Liver (tissue), 9 donors: Measurements from ENCODE around the gene B3GNT5. TPM values are rescaled to one million over a fixed set of nuclear protein-coding genes. Genes with fewer than 3 reads are reported as not detected.

ENCODE experiments used
- DNase-seq: peaks from one replicate; pipeline ENCODE4 v3.0.0-alpha.2; 2017; ENCODE audit warnings: low spot score
- H3K27ac ChIP-seq, 2 donors: one replicate each; pipeline ENCODE4 v1.7.0; 2013; ENCODE audit warnings: inconsistent platforms in 2 of 2, low read length in 2 of 2, control low read depth in 1 of 2, low read depth in 1 of 2, mild to moderate bottlenecking in 1 of 2
- H3K27me3 ChIP-seq, 4 donors: one replicate each; pipeline versions ENCODE4 v1.6.1 to v1.7.0; 2013; ENCODE audit warnings: low read length in 3 of 4, inconsistent platforms in 1 of 4, mild to moderate bottlenecking in 1 of 4, moderate library complexity in 1 of 4; ENCODE audit not compliant: control insufficient read depth in 4 of 4, insufficient read depth in 4 of 4
- H3K36me3 ChIP-seq, 4 donors: one replicate each; pipeline versions ENCODE4 v1.6.1 to v1.7.0; 2013; ENCODE audit warnings: low read length in 3 of 4, mild to moderate bottlenecking in 3 of 4, low read depth in 1 of 4, moderate library complexity in 1 of 4; ENCODE audit not compliant: control insufficient read depth in 4 of 4, insufficient read depth in 3 of 4
- H3K4me1 ChIP-seq, 4 donors: one replicate each; pipeline versions ENCODE4 v1.6.1 to v1.7.0; 2013; ENCODE audit warnings: low read length in 3 of 4, mild to moderate bottlenecking in 3 of 4, moderate library complexity in 1 of 4; ENCODE audit not compliant: control insufficient read depth in 4 of 4, insufficient read depth in 4 of 4
- H3K4me3 ChIP-seq, 3 donors: one replicate each; pipeline versions ENCODE4 v1.6.1 to v1.7.0; 2013; ENCODE audit warnings: low read length in 3 of 3, control low read depth in 1 of 3, low read depth in 1 of 3, mild to moderate bottlenecking in 1 of 3
- H3K9ac ChIP-seq, 2 donors: one replicate each; pipeline ENCODE4 v1.7.0; 2013; ENCODE audit warnings: low read length in 2 of 2, mild to moderate bottlenecking in 2 of 2, moderate library complexity in 2 of 2, control low read depth in 1 of 2, low read depth in 1 of 2
- H3K9me3 ChIP-seq, 4 donors: one replicate each; pipeline versions ENCODE4 v1.6.1 to v1.7.0; 2013; ENCODE audit warnings: low read length in 3 of 4; ENCODE audit not compliant: control insufficient read depth in 4 of 4
- EGR1 ChIP-seq, 2 donors: IDR thresholded peaks; 2 replicates each; pipeline ENCODE4 v1.6.1; 2016 to 2018; ENCODE audit warnings: antibody characterized with exemption in 2 of 2, low read depth in 2 of 2
- FOXA1 ChIP-seq: IDR thresholded peaks from 2 replicates; pipeline ENCODE4 v1.6.1; 2016; ENCODE audit warnings: antibody characterized with exemption
- FOXA2 ChIP-seq: IDR thresholded peaks from 2 replicates; pipeline ENCODE4 v1.6.1; 2016; ENCODE audit warnings: antibody characterized with exemption
- GABPA ChIP-seq, 2 donors: IDR thresholded peaks in 1 of 2; conservative IDR thresholded peaks in 1 of 2; 2 replicates each; pipeline ENCODE4 v1.6.1; 2016; ENCODE audit warnings: antibody characterized with exemption in 2 of 2, mild to moderate bottlenecking in 1 of 2, moderate library complexity in 1 of 2
- HNF4A ChIP-seq, 2 donors: conservative IDR thresholded peaks; 2 replicates each; pipeline ENCODE4 v1.6.1; 2016; ENCODE audit warnings: antibody characterized with exemption in 2 of 2, mild to moderate bottlenecking in 2 of 2
- HNF4G ChIP-seq: IDR thresholded peaks from 2 replicates; pipeline ENCODE4 v1.6.1; 2016; ENCODE audit warnings: antibody characterized with exemption
- JUND ChIP-seq, 2 donors: IDR thresholded peaks; 2 replicates each; pipeline ENCODE4 v1.6.1; 2016; ENCODE audit warnings: antibody characterized with exemption in 2 of 2
- NR2F2 ChIP-seq: IDR thresholded peaks from 2 replicates; pipeline ENCODE4 v1.6.1; 2016; ENCODE audit warnings: antibody characterized with exemption
- RAD21 ChIP-seq, 2 donors: IDR thresholded peaks; 2 replicates each; pipeline ENCODE4 v1.6.1; 2016; ENCODE audit warnings: antibody characterized with exemption in 2 of 2, mild to moderate bottlenecking in 2 of 2
- RXRA ChIP-seq, 2 donors: IDR thresholded peaks; 2 replicates each; pipeline ENCODE4 v1.6.1; 2017 to 2018; ENCODE audit warnings: antibody characterized with exemption in 2 of 2, mild to moderate bottlenecking in 1 of 2
- SP1 ChIP-seq: IDR thresholded peaks from 2 replicates; pipeline ENCODE4 v1.6.1; 2018; ENCODE audit warnings: antibody characterized with exemption, mild to moderate bottlenecking
- YY1 ChIP-seq: IDR thresholded peaks from 2 replicates; pipeline ENCODE4 v1.6.1; 2016; ENCODE audit warnings: antibody characterized with exemption, mild to moderate bottlenecking
- WGBS: extraction: QIAGEN DNeasy Blood & Tissue Kit; methylation state at CpG from one replicate; pipeline ENCODE4 v1.1.7; 2013; 5-methylcytosine and 5-hydroxymethylcytosine counted together
- polyA plus RNA-seq, 2 donors: library from polyadenylated mRNA; stranded (reverse) in 1 of 2; unstranded in 1 of 2; fragments of 200-250 nt in 1 of 2; fragments of >200 nt in 1 of 2; fragmentation: Nextera tagmentation in 1 of 2; extraction: Ambion mirVana in 1 of 2; gene quantifications; one replicate each; pipeline versions ENCODE4 v1.2.1 to v1.2.3, GENCODE V29; 2013 to 2015
- total RNA-seq, 2 donors: library from RNA; depleted of rRNA; stranded (reverse); fragments of >200 nt; gene quantifications; one replicate each; pipeline ENCODE4 v1.2.3, GENCODE V29; 2014
- TF ChIP-seq, protein P1 (sequence below): IDR thresholded peaks from 2 replicates; pipeline ENCODE4 v1.6.1; 2016; ENCODE audit warnings: antibody characterized with exemption, mild to moderate bottlenecking
- TF ChIP-seq, protein P2 (sequence below): IDR thresholded peaks from 2 replicates; pipeline ENCODE4 v1.6.1; 2016; ENCODE audit warnings: antibody characterized with exemption
- TF ChIP-seq, protein P3 (sequence below): IDR thresholded peaks from 2 replicates; pipeline ENCODE4 v1.6.1; 2016; ENCODE audit warnings: antibody characterized with exemption
- TF ChIP-seq, protein P4 (sequence below): IDR thresholded peaks from 2 replicates; pipeline ENCODE4 v1.6.1; 2016; ENCODE audit warnings: antibody characterized with exemption
- donor health status: healthy.
- donor health status: healthy.
- donor health status: healthy.
- donor health status: healthy.
- donor health status: healthy.

Gene B3GNT5
- total and polyA plus RNA-seq, 4 donors: 0.22 to 1.8 (median 0.53) TPM

DNA sequence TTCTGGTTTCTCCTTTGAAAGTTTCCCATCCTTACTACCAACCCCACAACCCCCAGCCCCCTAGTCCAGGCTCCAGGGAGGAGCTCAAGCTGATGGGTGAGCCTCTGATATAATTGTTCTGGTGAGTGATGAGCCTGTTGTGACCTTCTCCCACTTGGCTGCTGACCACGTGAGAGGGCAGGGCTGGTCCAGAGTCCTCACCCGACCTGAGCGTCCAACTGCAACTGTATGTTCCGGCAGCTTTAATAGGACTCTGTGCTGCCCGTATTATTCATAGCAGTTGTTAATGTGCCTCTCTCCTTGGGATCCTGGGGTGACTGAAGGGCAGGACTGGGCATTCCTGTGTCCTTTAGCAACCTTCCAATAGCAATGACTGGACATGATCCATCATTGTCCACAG is 56.2 kb downstream of the B3GNT5 start:
- no peak overlapping the region for H3K9ac ChIP-seq

DNA sequence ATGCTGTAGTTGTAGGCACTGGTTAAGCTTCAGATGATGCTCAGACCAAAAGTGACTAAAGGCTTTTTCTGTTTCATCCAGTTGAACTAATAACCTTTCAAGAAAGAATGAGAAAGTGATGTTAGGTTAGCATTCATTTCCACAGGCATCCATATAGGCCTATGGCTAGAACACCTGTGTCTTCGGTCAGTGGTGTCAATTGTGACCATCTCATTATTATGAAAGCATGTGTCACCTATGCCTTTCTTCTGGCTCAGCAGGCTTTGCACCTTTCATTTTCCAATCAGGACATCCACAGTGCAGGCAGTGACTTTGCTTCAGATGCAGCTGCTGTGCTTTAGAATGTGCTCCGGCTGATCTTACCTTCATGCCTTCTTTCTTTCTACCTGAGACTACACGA is 57.9 kb downstream of the B3GNT5 start:
- WGBS: 96% methylated on average over 3 of the region's 3 CpGs
- no peak for DNase-seq
- Histone ChIP-seq H3K27me3 (no peaks in the 10 kb centered on the region), H3K4me1 (peaks cover 2 to 10% (median 6%) of the 10 kb centered on the region in 4 donors), H3K36me3 (no peaks in the 10 kb centered on the region), H3K9ac (no peak overlapping the region), H3K9me3 (no peaks in the 10 kb centered on the region), H3K4me3 (no peak overlapping the region), H3K27ac (no peak overlapping the region)
- TF ChIP-seq, protein P1, sequence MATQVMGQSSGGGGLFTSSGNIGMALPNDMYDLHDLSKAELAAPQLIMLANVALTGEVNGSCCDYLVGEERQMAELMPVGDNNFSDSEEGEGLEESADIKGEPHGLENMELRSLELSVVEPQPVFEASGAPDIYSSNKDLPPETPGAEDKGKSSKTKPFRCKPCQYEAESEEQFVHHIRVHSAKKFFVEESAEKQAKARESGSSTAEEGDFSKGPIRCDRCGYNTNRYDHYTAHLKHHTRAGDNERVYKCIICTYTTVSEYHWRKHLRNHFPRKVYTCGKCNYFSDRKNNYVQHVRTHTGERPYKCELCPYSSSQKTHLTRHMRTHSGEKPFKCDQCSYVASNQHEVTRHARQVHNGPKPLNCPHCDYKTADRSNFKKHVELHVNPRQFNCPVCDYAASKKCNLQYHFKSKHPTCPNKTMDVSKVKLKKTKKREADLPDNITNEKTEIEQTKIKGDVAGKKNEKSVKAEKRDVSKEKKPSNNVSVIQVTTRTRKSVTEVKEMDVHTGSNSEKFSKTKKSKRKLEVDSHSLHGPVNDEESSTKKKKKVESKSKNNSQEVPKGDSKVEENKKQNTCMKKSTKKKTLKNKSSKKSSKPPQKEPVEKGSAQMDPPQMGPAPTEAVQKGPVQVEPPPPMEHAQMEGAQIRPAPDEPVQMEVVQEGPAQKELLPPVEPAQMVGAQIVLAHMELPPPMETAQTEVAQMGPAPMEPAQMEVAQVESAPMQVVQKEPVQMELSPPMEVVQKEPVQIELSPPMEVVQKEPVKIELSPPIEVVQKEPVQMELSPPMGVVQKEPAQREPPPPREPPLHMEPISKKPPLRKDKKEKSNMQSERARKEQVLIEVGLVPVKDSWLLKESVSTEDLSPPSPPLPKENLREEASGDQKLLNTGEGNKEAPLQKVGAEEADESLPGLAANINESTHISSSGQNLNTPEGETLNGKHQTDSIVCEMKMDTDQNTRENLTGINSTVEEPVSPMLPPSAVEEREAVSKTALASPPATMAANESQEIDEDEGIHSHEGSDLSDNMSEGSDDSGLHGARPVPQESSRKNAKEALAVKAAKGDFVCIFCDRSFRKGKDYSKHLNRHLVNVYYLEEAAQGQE: no peak
- TF ChIP-seq RAD21 (IDR thresholded peaks at IDR 0.05) (no peak), HNF4A (conservative IDR thresholded peaks at IDR 0.05) (no peak), GABPA (IDR thresholded peaks at IDR 0.05 in 1 of 2, conservative IDR thresholded peaks at IDR 0.05 in 1 of 2) (no peak), EGR1 (IDR thresholded peaks at IDR 0.05; ENCODE audit: low read depth in 2 of 2) (no peak), SP1 (no peak), YY1 (no peak), FOXA2 (no peak), RXRA (IDR thresholded peaks at IDR 0.05) (no peak)
- TF ChIP-seq, protein P2, sequence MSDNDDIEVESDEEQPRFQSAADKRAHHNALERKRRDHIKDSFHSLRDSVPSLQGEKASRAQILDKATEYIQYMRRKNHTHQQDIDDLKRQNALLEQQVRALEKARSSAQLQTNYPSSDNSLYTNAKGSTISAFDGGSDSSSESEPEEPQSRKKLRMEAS: no peak
- TF ChIP-seq, protein P3, sequence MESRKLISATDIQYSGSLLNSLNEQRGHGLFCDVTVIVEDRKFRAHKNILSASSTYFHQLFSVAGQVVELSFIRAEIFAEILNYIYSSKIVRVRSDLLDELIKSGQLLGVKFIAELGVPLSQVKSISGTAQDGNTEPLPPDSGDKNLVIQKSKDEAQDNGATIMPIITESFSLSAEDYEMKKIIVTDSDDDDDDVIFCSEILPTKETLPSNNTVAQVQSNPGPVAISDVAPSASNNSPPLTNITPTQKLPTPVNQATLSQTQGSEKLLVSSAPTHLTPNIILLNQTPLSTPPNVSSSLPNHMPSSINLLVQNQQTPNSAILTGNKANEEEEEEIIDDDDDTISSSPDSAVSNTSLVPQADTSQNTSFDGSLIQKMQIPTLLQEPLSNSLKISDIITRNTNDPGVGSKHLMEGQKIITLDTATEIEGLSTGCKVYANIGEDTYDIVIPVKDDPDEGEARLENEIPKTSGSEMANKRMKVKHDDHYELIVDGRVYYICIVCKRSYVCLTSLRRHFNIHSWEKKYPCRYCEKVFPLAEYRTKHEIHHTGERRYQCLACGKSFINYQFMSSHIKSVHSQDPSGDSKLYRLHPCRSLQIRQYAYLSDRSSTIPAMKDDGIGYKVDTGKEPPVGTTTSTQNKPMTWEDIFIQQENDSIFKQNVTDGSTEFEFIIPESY: no peak

More for the DNA sequence above, 56.2 kb downstream of the B3GNT5 start:
- 29% methylated on average over 5 of the region's 5 CpGs for WGBS
- Histone ChIP-seq H3K36me3 (no peaks in the 10 kb centered on the region), H3K9me3 (no peaks in the 10 kb centered on the region), H3K27me3 (no peaks in the 10 kb centered on the region), H3K4me1 (peaks cover 2 to 10% (median 6%) of the 10 kb centered on the region in 4 donors), H3K27ac (no peak overlapping the region), H3K4me3 (no peak overlapping the region)
- no peak for DNase-seq
- no peak for TF ChIP-seq HNF4G
- TF ChIP-seq NR2F2: no peak
- TF ChIP-seq GABPA (IDR thresholded peaks at IDR 0.05 in 1 of 2, conservative IDR thresholded peaks at IDR 0.05 in 1 of 2): no peak
- TF ChIP-seq FOXA1: no peak
- TF ChIP-seq JUND (IDR thresholded peaks at IDR 0.05): no peak
- TF ChIP-seq, protein P2: no peak
- TF ChIP-seq, protein P3: no peak
- TF ChIP-seq YY1: no peak
- no peak for TF ChIP-seq FOXA2
- TF ChIP-seq RXRA (IDR thresholded peaks at IDR 0.05): peak; percentile 77 to 85
- TF ChIP-seq, protein P1: no peak
- TF ChIP-seq, protein P4, sequence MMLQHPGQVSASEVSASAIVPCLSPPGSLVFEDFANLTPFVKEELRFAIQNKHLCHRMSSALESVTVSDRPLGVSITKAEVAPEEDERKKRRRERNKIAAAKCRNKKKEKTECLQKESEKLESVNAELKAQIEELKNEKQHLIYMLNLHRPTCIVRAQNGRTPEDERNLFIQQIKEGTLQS: no peak
- no peak for TF ChIP-seq RAD21 (IDR thresholded peaks at IDR 0.05)
- TF ChIP-seq SP1: peak; percentile 56
- peak; percentile 74 to 87 for TF ChIP-seq HNF4A (conservative IDR thresholded peaks at IDR 0.05)
